Stimulated activated CD4-positive, alpha-beta T cell treated with anti-CD3 and anti-CD28 coated beads, Interleukin-15, amount 100 ng/mL, for 48 hours (primary cell): ENCODE data around the gene KLHL35.

Source experiments
- DNase-seq, 2 donors: peaks; one replicate each; pipeline ENCODE4 v3.0.0-alpha.2; 2020; ENCODE audit warnings: low read depth in 2 of 2

Gene KLHL35, protein sequence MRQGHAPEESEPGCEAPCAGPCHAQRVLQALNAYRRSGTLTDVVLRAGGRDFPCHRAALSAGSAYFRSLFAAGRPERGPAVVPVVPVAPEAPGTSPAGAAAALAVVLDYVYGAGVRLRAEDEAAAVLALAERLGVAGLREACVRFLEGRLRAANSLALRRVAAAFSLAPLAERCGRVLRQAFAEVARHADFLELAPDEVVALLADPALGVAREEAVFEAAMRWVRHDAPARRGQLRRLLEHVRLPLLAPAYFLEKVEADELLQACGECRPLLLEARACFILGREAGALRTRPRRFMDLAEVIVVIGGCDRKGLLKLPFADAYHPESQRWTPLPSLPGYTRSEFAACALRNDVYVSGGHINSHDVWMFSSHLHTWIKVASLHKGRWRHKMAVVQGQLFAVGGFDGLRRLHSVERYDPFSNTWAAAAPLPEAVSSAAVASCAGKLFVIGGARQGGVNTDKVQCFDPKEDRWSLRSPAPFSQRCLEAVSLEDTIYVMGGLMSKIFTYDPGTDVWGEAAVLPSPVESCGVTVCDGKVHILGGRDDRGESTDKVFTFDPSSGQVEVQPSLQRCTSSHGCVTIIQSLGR

DNA sequence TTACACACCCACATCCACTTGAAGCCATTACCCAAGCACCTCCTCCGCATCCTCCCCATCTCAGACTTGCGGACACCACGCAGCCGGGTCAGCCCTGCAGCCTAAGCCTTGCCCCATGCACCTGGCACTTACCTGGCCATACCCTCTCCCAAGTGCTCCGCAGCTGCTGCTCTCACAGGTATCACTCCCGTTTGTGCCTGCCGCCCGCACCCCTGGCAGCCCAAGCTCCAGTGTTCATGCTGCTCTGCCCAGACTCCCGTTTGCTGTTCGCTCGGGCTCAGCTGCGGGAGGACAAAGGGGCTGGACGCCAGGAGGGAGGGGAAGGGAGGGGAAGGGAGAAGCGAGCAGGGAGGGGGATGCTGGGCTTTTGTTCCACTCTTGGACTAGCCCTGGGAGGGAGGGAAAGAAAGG is at the start of gene KLHL35:
TSS of gene KLHL35 (minus strand) at position 293 of the 411 bp plus-strand sequence. CDS start 2,574 bp downstream, outside the sequence.
- DNase-seq: no peak

GRCh38 chr11:75481922-75482606 is 49.1 kb upstream of the KLHL35 start:
- no peak for DNase-seq

DNA sequence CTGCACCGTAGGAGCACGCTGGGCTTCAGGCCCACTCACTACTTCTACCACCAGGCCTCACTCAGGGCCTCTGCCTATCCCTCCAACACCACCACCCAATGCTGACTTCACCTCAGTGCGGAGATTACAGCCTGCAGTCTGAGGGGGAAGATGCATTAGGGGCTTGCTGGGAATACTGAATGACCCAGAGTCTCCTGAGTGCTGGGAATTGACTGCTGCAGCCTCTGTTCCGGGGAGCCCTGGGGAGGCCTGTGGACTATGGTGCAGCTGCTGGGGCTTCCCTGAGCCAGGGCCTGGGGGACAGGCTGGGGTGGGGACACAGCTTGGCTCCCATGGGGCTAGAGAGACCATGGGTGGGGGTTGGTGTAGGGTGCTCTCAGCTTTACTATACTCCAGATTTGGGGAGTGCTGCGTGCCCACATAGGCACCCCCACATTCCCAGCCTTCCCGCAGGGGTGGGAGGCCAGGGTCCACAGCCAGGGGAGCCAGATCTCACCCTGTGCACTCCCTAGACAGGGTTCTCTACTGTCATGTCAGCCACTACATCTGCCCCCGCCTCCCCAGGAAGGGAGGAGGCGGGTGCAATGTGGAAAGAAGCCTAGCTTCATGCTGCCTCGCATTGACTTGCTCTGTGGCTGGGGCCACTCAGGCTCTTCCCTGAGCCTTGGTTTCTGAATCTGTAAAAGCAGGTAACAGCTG is 48.4 kb upstream of the KLHL35 start:
- no peak for DNase-seq

GRCh38 chr11:75480185-75481175 is 47.5 kb upstream of the KLHL35 start:
- DNase-seq: no peak

GRCh38 chr11:75479597-75480145 is 46.7 kb upstream of the KLHL35 start:
- DNase-seq: no peak

DNA sequence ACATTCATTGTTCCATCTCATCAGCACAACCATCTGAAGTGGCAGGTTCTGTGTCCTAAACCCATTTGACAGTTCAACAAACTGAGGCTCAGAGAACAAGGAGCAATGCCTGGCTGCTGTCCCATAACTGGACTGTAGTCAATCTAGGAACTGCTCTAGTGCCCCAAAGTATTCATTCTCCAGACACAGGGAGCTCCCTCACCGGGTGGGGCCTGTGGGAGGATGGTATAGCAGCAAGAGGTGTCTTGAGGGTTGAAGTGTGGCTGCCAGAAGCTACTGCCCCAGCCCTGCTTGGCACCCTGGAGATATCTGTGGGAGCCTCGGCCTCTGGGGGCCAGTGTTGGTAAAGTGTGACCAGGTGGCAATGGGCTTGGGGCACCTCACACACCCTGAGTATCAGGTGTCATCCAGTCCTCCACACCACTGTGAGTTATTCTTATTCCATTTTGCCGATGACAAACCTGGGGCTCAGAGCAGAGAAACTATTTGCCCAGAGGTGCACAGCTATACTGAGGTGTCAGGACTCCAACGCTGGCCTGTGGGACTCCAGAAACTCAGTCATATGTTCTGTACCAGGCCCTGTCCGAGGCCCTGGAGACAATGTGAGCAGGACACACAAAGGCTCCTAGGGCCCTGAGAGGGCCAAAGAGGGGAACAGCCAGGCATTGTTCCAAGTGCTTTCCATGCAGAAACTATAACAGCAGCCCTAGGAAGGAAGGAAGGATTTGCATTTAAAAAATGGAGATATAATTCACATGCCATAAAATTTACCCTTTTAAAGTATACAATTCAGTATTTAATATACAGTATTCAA is 46.0 kb upstream of the KLHL35 start:
- no peak for DNase-seq

DNA sequence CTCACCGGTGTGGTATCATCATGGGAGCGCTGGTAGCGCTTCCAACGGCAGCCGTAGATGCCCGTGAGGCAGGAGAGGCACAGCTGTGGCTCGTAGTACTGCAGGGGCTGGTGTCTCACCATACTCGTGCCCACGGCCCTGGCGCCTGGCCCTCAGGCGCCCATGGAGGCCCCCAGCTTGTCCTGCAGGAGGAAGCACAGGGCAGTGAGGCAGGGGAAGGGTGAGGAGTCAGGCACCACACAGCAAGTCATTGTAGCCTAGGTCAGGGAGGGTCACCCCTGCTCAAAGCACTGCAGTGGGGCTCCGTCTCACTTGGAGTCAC is 44.6 kb upstream of the KLHL35 start:
- no peak for DNase-seq

DNA sequence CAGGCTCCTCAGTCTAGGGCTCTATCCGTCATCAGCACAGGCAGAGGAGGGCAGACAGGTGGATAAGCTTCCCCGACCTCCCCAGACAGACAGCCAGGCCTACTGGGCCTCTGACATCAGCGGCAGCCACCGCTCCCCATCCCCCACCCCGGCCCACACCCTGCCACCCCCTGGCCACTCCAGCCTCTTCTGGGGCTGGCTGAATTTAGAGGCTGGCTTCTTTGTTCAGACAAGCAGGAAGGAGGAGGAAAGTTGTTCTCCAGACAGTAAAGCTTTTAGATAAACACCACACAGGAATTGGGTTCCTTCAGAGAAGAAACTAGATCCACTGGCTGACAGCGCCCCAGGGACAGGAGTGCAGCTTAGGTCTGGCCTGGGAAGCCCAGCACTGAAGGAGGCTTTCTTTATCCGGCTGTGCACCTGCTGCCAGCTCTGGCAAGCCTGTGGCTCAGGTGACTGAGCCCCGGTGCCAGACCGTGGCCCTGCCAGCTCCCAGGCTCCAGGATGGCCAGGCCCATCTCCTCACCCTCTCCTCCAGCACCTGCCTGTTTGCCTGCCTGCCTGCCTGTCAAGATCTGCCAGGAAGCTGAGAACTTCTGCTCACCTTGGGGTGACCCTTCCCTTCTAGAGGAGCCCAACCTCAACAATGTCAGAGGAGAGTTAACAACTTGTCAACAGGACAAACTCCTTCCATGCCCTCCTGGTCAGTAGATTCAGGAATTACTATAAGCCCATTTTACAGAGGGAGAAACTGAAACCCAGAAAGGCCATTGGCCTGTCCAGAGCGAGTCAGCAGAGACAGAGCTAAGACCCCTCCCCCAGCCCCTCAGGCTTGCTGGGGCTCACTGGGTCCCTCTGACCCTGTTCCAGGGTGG is 44.0 kb upstream of the KLHL35 start:
- DNase-seq: no peak

DNA sequence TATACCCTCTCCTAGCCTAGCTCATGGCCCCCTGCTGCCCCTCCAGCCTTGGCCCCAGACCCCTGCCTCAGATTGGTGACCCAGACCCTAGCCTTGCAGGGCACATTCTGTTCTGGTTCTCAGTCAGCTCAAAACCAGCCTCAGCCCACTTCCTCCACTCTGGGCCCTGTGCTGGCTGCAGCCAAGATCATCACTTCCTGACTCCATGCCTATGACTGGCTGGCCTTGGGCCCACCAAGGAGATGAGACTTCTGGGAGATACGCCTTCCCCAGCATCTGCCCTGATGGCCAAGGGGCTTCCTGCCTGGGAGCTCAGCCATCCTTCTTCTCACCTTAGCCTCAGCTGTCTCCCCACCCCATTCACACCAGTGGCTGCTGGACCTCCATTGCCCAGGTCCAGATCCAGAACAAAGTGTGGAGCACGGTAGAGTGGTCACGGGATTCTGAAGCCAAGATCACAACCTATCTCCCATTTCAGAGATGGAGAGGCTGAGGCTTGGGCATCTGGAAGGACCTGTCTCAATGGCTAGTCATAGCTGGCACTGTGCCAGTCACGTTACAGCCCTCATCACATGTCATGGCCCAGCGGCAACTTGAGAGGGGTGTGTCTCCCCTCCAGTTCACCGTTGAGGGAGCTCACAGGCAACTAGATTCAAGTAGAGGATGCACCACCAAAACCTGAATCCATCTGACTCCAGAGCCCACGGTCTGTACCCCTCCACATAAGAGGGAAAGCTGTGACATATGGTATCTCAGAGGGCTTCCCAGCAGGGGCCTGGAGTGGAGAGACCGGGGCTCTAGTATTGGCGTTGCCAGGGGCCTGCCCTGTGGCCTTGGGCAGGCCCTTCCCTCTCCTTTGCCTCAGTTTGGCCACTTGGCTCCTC is 43.0 kb upstream of the KLHL35 start:
- peak in 1 of 2 donors; percentile 9 for DNase-seq

DNA sequence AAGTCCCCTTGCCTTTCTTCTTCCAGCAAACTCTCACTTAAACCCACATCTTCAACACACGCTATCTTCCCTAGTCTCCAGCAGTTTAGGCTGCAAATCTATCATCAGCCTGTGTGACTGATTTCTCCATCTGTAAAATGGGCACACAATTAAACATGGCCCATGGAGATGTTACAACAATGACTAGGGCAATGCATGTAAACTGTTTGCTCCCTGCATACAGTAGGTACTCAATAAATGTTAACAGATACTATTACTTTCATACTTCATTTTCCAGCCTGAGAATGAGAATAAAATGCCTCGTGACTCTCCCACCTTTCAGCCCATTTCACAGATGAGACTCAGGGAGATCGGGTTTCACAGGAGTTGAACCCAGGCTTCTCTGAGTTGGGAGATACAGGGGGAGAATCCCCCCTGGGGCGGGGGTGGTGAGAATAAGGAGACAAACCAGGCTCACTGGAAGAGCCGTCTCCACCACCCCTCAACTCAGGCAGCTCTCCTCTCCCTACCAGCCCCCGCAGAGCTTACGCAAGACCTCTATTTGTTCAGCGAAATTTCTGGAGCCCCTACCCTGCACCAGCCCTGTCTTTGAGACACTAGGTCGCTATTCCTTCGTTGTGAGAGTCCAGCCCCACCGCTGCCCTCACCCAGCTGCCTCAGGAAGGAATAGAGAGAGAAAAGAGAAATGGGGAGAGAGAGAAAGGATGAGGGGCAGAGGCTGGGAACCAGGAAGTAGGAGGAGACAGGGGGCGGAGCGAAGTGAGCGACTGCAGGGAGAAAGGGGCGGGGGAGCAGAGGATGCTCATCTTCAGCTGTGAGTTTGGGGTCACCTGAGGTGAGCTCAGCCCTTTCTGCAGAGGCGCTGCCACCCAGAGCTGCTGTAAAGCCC is 42.1 kb upstream of the KLHL35 start:
- peak; percentile 16 to 64 for DNase-seq

DNA sequence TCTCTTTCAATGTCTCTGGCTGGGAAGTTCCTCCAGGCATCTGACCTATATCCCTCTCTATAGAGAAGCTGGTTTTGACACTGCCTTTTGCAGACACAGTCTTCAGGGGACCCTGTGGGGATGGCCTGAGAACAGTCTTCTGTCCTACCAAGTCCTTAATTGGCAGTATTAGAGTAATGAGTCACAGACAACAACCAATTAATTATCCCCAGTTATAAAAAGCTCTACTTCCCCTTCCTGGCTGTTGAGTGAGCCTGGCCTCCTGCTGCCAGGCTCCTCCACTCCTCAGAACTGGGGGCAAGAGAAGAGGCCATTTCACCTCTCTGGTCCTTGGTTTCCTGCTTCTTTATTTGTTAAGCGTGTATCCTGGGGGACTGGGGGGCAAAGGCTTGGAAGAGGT is 41.2 kb upstream of the KLHL35 start:
- DNase-seq: no peak

GRCh38 chr11:75473684-75474083 is 40.7 kb upstream of the KLHL35 start:
- no peak for DNase-seq

- DNase-seq: no peak
These were observed 39.2 kb upstream of the KLHL35 start for GRCh38 chr11:75472081-75472732.

- DNase-seq: no peak
These were observed 38.4 kb upstream of the KLHL35 start for GRCh38 chr11:75471176-75471973.

- DNase-seq: no peak
These were observed 37.6 kb upstream of the KLHL35 start for GRCh38 chr11:75470476-75471080.
